Memory B cell (primary cell): ENCODE data around the gene NTN5.
"Not testable (repeated sequence)": the region's sequence is repeated elsewhere in the genome, so short reads cannot be mapped to it uniquely, and the experiment has no call there.

Experiments used
- ATAC-seq: fragments of 150-1000 bp; cut with Tn5 transposase; 2 replicates; pipeline ENCODE4 v1.10.0; 2021; ENCODE audit warnings: low read depth, mild to moderate bottlenecking, moderate library complexity
- DNase-seq, 2 donors: peaks; one replicate each; pipeline ENCODE4 v3.0.0; 2022; ENCODE audit warnings: low spot score in 2 of 2
- H3K27ac Mint-ChIP-seq: one replicate; pipeline ENCODE4 v1.8.0; 2022; ENCODE audit warnings: mild to moderate bottlenecking, moderate library complexity, mixed read lengths
- H3K27me3 Mint-ChIP-seq: one replicate; pipeline ENCODE4 v1.8.0; 2022; ENCODE audit warnings: mixed read lengths
- H3K36me3 Mint-ChIP-seq: one replicate; pipeline ENCODE4 v1.8.0; 2022; ENCODE audit warnings: mild to moderate bottlenecking, mixed read lengths
- H3K4me1 Mint-ChIP-seq: one replicate; pipeline ENCODE4 v1.8.0; 2022; ENCODE audit warnings: mixed read lengths
- H3K4me3 Mint-ChIP-seq: one replicate; pipeline ENCODE4 v1.8.0; 2022; ENCODE audit warnings: mild to moderate bottlenecking, moderate library complexity, mixed read lengths
- H3K9me3 Mint-ChIP-seq: one replicate; pipeline ENCODE4 v1.8.0; 2022; ENCODE audit warnings: mixed read lengths

The NTN5 gene

DNA sequence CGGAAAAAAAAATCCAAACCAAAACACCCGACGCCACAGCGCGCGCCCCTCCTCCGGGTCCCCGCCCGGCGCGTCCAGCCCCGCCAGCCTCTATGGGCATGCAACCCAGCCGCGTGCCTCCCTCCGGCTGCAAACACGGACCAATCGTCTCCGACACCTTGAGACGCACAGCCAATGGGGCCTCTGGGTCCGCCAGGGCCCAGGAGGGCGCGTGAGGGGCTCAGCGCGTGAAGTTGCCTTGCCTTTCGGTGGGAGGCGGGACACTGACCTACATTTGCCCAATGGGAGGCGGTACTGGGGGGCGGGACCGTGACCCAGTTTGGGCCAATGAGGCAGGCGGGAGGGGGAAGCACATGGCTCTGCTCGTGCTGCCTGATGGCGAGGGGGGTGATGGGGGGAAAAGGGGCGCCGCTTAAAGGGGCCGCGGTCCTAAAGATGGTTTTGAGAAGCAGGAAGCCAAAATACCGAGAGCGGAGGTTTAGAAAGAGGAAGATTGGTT, 35.3 kb downstream of the NTN5 start:
- peak; percentile 95 to 98 for DNase-seq
- Mint-ChIP-seq H3K27me3 (no peaks in the 10 kb centered on the region), H3K9me3 (peaks cover 3% of the 10 kb centered on the region), H3K4me1 (peaks cover 42% of the 10 kb centered on the region), H3K36me3 (peaks cover 15% of the 10 kb centered on the region), H3K4me3 (peak overlapping the region; percentile 96), H3K27ac (peak overlapping the region; percentile 96)
- ATAC-seq = peak; percentile 70

DNA sequence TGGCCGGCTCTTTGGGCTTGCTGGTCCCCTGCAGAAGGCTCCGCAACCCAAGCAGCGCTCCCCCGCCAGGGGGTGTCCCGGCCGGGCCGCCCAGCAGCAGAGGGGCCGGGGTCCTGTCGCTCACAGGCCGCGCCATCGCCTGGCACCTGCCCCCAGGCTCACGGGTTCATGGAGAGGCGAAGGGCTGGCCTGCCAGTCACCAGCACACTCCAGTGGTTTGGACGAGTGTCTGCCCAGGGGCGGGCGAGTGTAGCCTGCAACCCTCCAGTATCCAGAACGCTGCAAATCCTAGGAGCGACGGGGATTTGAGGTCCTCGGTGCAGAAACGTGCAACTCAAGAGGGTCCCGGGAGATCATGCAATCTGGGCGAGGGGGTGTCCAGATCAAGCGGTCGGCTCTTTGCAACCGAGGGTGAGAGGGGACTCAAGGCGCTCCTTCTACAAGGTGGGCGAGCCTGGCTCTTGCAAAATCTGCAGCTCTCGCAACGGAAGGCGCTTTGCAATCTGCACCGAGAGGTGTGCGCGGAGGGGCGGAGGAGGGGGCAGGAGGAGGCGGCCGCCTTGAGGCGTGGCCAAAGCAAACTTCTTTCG, 35.9 kb downstream of the NTN5 start, which contains the start of gene DBP:
Gene DBP (minus strand): TSS at position 521 of the 590 bp plus-strand sequence. CDS start 385 bp downstream, at position 136.
- ATAC-seq = no peak

GRCh38 chr19:48635966-48636858, 36.6 kb downstream of the NTN5 start:
- Mint-ChIP-seq H3K9me3 (peaks cover 3% of the 10 kb centered on the region), H3K27ac (peak overlapping the region; percentile 92), H3K4me1 (peaks cover 38% of the 10 kb centered on the region), H3K27me3 (no peaks in the 10 kb centered on the region), H3K4me3 (peak overlapping the region; percentile 96), H3K36me3 (peaks cover 11% of the 10 kb centered on the region)
- ATAC-seq (no peak), DNase-seq (no peak)

More for the DNA sequence above, 35.9 kb downstream of the NTN5 start, which contains the start of gene DBP:
- peak in 1 of 2 donors; percentile 66 for DNase-seq
- H3K4me1 Mint-ChIP-seq = peaks cover 41% of the 10 kb centered on the region
- H3K27me3 Mint-ChIP-seq = no peaks in the 10 kb centered on the region
- H3K27ac Mint-ChIP-seq = peak within 1 kb of the TSS; percentile 96
- peak within 1 kb of the TSS; percentile 96 for H3K4me3 Mint-ChIP-seq
- H3K9me3 Mint-ChIP-seq = peaks cover 3% of the 10 kb centered on the region
- H3K36me3 Mint-ChIP-seq = peaks cover 15% of the 10 kb centered on the region

- Mint-ChIP-seq H3K9me3 (peaks cover 3% of the 10 kb centered on the region), H3K4me1 (peaks cover 38% of the 10 kb centered on the region), H3K27ac (peak overlapping the region; percentile 92), H3K4me3 (peak overlapping the region; percentile 96), H3K27me3 (no peaks in the 10 kb centered on the region), H3K36me3 (peaks cover 12% of the 10 kb centered on the region)
- ATAC-seq (peak; percentile 7), DNase-seq (peak; percentile 70 to 72)
These were observed 37.4 kb downstream of the NTN5 start for GRCh38 chr19:48635263-48635965.

DNA sequence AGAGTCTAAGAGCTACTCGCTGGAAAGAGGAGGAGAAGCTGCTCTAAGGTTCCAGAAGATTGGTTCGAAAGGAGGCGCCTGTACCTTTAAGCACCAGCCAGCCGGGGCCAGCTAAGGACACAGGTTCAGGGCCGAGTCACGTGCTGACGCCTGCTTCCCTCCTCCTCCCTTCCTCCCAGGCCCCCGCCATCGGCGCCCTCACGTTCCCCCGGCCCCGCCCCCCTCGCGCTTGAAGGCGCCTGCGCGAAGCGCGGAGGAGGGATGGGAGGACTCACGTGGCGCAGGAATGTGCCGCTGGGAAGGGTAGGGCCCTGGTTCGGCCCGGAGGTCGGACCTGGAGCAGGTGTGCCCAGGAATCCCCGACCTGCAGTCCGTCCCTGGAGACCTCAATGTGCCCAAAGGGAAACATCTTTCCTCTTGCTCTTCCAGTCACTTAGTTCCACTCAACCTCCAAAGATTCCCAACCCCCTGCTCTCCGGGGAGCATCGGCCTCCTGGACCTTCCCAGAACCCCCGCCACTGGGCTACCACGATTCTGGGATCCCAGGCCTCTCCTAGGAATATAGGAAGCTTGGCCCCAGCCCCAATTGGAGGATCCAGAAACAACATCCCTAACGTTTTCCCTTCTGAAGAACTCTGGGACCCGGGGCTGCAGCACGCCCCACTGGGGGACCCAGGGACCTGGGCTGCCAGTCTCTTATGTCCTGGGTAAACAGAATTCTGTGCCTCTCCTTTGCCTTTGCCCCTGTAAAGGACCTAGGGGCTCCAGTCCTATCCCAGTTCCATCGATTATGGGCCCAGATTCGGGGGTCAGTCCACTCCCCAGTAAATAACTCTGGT, 38.2 kb downstream of the NTN5 start:
- Mint-ChIP-seq H3K27me3 (no peaks in the 10 kb centered on the region), H3K4me3 (peak overlapping the region; percentile 73), H3K9me3 (peaks cover 3% of the 10 kb centered on the region), H3K27ac (peak overlapping the region; percentile 92), H3K36me3 (peaks cover 13% of the 10 kb centered on the region), H3K4me1 (peaks cover 33% of the 10 kb centered on the region)
- ATAC-seq (no peak), DNase-seq (peak; percentile 73)

GRCh38 chr19:48634036-48634342, 38.8 kb downstream of the NTN5 start:
- ATAC-seq (no peak), DNase-seq (no peak)
- Mint-ChIP-seq H3K9me3 (peaks cover 3% of the 10 kb centered on the region), H3K4me1 (peaks cover 28% of the 10 kb centered on the region), H3K27me3 (no peaks in the 10 kb centered on the region), H3K36me3 (peaks cover 12% of the 10 kb centered on the region), H3K4me3 (peak overlapping the region; percentile 73), H3K27ac (peak overlapping the region; percentile 92)

- H3K27me3 Mint-ChIP-seq = no peaks in the 10 kb centered on the region
- peak overlapping the region; percentile 17 for H3K4me3 Mint-ChIP-seq
- ATAC-seq (no peak), DNase-seq (no peak)
- H3K36me3 Mint-ChIP-seq = peaks cover 13% of the 10 kb centered on the region
- peaks cover under 1% of the 10 kb centered on the region for H3K9me3 Mint-ChIP-seq
- peak overlapping the region; percentile 92 for H3K27ac Mint-ChIP-seq
- H3K4me1 Mint-ChIP-seq = peaks cover 22% of the 10 kb centered on the region
These were observed 39.4 kb downstream of the NTN5 start for GRCh38 chr19:48633148-48634035.

GRCh38 chr19:48632692-48633147, 40.1 kb downstream of the NTN5 start:
- ATAC-seq (no peak), DNase-seq (no peak)
- Mint-ChIP-seq H3K36me3 (peaks cover 12% of the 10 kb centered on the region), H3K4me1 (peaks cover 18% of the 10 kb centered on the region), H3K27me3 (no peaks in the 10 kb centered on the region), H3K4me3 (no peak overlapping the region), H3K27ac (no peak overlapping the region), H3K9me3 (no peaks in the 10 kb centered on the region)

DNA sequence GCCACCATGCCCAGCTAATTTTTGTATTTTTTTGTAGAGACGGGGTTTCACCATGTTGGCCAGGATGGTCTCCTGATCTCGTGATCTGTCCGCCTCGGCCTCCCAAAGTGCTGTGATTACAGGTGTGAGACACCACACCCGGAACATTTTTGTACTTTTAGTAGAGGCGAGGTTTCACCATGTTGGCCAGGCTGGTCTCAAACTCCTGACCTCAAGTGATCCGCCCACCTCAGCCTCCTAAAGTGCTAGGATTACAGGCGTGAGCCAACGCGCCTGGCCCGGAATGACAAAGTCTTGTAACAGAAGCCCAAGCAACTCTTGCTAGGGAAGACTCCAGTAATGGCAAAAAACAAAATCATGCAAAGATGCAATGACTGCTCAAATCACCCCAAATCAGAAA, 40.5 kb downstream of the NTN5 start:
- not testable (repeated sequence) for H3K4me3 Mint-ChIP-seq, ATAC-seq, H3K27ac Mint-ChIP-seq, H3K27me3 Mint-ChIP-seq, DNase-seq, H3K9me3 Mint-ChIP-seq
- Mint-ChIP-seq H3K36me3 (peaks cover 12% of the 10 kb centered on the region), H3K4me1 (peaks cover 18% of the 10 kb centered on the region)

GRCh38 chr19:48631225-48631624, 41.6 kb downstream of the NTN5 start:
- DNase-seq (no peak), ATAC-seq (no peak)
- no peaks in the 10 kb centered on the region for H3K27me3 Mint-ChIP-seq
- H3K4me1 Mint-ChIP-seq = peaks cover 20% of the 10 kb centered on the region
- no peak overlapping the region for H3K4me3 Mint-ChIP-seq
- H3K27ac Mint-ChIP-seq = no peak overlapping the region
- peaks cover 12% of the 10 kb centered on the region for H3K36me3 Mint-ChIP-seq
- H3K9me3 Mint-ChIP-seq = no peaks in the 10 kb centered on the region

DNA sequence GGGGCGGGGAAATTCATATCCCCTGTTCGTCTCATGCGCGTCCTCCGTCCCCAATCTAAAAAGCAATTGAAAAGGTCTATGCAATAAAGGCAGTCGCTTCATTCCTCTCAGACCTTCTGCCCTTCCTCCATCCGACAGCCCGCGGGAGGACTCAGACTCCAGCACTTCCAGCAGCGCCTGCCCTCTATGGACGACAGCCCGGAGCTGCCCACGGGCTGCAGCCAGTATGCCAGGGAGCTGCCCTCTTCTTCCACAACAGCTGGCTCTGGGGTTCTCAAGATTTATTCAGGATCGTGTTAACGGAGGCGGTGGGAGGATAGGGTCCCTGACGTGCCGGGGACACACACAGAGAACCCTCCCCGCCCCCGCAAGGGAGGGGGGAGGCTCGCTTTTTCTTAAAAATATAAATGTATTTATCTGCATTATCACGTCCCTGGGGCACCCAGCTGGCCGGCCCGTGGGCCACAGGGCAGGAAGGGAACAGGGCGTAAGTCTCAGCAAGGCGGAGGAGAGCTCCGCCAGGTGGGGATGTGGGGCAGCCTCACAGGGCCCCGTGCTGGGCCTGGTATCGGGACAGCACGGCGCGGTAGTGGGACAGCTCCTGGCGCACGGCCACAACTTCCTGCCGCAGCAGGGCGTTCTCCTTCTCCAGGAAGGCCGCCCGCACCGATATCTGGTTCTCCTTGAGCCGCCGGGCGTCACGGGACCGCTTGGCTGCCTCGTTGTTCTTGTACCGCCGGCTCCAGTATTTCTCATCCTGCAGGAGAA, 42.3 kb downstream of the NTN5 start:
- Mint-ChIP-seq H3K27me3 (no peaks in the 10 kb centered on the region), H3K9me3 (no peaks in the 10 kb centered on the region), H3K4me1 (peaks cover 17% of the 10 kb centered on the region), H3K4me3 (no peak overlapping the region), H3K27ac (no peak overlapping the region), H3K36me3 (peaks cover 9% of the 10 kb centered on the region)
- ATAC-seq (no peak), DNase-seq (no peak)
